B cell (primary cell): Measurements from ENCODE around the gene INHBE.
"Not testable (repeated sequence)": the region's sequence is repeated elsewhere in the genome, so short reads cannot be mapped to it uniquely, and the experiment has no call there.

Experiments used
- CTCF ChIP-seq: fragments of 200-600 bp; IDR thresholded peaks from one replicate; pipeline ENCODE4 v1.8.0; 2022; ENCODE audit warnings: antibody characterized with exemption, mild to moderate bottlenecking
- EZH2 ChIP-seq: IDR thresholded peaks from 2 replicates; pipeline ENCODE4 v1.6.1; 2012; ENCODE audit warnings: borderline replicate concordance, low read depth, mild to moderate bottlenecking, moderate library complexity, low read length; ENCODE audit not compliant: insufficient read depth, poor library complexity, severe bottlenecking

DNA sequence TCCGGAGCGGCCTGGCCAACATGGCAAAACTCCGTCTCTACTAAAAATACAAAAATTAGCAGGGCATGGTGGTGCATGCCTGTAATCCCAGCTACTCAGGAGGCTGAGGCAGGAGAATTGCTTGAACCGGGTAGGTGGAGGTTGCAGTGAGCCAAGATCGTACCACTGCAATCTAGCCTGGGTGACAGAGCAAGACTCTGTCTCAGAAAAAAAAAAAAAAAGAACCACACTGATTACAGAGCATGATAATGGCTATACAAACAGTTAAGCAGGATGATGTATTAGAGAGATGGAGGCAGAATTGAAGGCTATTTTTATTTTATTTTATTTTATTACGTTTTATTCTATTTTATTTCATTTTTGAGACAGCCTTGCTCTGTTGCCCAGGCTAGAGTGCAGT is 10.8 kb upstream of the INHBE start:
- not testable (repeated sequence) for TF ChIP-seq CTCF, EZH2
